ENCODE measurements around the gene OCA2.

DNA sequence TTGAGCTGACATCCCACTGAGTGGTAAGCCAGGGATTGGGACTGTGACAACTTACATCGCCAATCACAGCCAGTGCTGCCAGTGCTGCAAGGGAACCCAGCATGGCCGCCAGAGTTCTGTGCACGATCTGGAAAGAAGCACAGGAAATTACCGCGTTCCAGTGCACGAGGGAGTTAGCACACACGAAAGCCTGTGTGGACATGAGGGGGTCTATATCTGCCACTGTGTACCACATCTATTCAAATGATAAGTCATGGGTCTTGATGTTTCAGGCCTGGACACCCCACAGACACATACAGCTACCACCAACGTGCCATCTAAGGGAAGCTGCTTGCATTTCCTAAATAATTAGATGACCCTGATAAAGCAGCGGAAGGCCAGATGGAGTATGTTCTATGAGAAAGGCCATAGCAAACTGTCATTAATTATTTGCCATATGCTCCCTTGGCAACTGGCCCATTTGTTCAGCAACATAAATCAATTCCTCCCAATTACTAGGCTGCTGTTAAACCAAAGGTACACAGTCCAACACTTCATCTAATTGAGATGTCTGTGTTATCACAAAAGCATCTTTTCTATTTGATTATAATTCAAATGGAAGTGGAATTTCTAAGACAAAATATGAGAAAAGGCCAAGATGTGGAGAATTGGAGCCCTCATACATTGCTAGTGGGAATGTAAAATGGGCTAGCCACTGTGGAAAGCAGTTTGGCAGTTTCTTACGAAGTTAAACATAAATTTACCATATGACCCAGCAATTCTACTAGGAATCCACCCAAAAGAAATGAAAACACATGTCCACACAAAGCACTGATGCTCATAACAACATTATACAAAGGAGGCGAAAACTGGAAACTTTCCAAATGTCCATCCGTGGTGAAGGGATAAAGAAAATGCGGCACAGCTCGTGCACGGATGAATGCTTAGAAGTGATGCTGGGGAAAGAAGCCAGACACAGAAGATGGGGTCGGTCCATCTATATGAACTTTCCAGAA lies 108.3 kb downstream of the OCA2 start:
- TF ChIP-seq, protein P1, sequence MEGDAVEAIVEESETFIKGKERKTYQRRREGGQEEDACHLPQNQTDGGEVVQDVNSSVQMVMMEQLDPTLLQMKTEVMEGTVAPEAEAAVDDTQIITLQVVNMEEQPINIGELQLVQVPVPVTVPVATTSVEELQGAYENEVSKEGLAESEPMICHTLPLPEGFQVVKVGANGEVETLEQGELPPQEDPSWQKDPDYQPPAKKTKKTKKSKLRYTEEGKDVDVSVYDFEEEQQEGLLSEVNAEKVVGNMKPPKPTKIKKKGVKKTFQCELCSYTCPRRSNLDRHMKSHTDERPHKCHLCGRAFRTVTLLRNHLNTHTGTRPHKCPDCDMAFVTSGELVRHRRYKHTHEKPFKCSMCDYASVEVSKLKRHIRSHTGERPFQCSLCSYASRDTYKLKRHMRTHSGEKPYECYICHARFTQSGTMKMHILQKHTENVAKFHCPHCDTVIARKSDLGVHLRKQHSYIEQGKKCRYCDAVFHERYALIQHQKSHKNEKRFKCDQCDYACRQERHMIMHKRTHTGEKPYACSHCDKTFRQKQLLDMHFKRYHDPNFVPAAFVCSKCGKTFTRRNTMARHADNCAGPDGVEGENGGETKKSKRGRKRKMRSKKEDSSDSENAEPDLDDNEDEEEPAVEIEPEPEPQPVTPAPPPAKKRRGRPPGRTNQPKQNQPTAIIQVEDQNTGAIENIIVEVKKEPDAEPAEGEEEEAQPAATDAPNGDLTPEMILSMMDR (IDR thresholded peaks at IDR 0.05): no peak
- TF ChIP-seq POLR2A (IDR thresholded peaks at IDR 0.05): no peak
